ENCODE data around the gene USHBP1.

GRCh38 chr19:17263712-17264640, 569 bp downstream of the USHBP1 start:
- TF ChIP-seq CTCF (conservative IDR thresholded peaks at IDR 0.05; ENCODE audit: low read depth in 2 of 2): no peak
- TF ChIP-seq POLR2AphosphoS5 (IDR thresholded peaks at IDR 0.05; ENCODE audit: low read depth): no peak
- TF ChIP-seq EZH2 (IDR thresholded peaks at IDR 0.05; ENCODE audit: low read depth, unreplicated experiment): no peak
- no peak for TF ChIP-seq REST (IDR thresholded peaks at IDR 0.05; ENCODE audit: unreplicated experiment)
- no peak for TF ChIP-seq EZH2phosphoT487 (IDR thresholded peaks at IDR 0.05; ENCODE audit: unreplicated experiment)
- no peak for TF ChIP-seq STAT1 (IDR thresholded peaks at IDR 0.05; ENCODE audit: unreplicated experiment)
- TF ChIP-seq JUNB (IDR thresholded peaks at IDR 0.05; ENCODE audit: unreplicated experiment): no peak
- no peak for TF ChIP-seq ZNF331 (CRISPR knock-in tag; IDR thresholded peaks at IDR 0.05; ENCODE audit: low read depth)
- no peak for TF ChIP-seq ZNF114 (CRISPR knock-in tag; IDR thresholded peaks at IDR 0.05)
- no peak for TF ChIP-seq ZNF462 (CRISPR knock-in tag; IDR thresholded peaks at IDR 0.05)
- TF ChIP-seq NANOG (IDR thresholded peaks at IDR 0.05; ENCODE audit: borderline replicate concordance): no peak
- no peak for TF ChIP-seq ETS1 (IDR thresholded peaks at IDR 0.05)

All from GM23338 (cell line).